ENCODE data around the gene SLC4A1.
A peak's percentile ranks its signal among the peaks of the same experiment; 100 is the strongest.

Gene SLC4A1

DNA sequence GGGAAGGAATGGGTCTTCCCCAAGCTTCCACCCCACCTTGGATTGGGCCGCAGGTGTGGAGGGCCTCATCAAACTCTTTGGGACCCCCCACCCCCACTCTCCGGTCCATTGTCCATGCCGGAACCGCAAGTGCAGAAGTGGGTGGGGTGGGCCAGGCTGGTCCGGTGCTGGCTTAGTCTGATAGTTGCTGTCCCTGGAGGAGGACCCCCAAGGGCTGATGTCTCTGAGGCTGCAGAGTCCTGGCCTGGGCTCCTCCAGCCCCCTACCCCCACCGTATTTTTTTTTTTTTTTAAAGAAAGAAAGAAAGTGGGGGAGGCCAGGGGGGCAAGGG, 61.1 kb downstream of the SLC4A1 start:
- no peak overlapping the region for H3K27ac Mint-ChIP-seq
- peaks cover 18% of the 10 kb centered on the region for H3K36me3 Mint-ChIP-seq
- no peaks in the 10 kb centered on the region for H3K27me3 Mint-ChIP-seq
- H3K9me3 Mint-ChIP-seq, result no peaks in the 10 kb centered on the region
- no peak for DNase-seq (ENCODE audit: low spot score in 2 of 2)
- H3K4me3 Mint-ChIP-seq, result no peak overlapping the region
- no peak for ATAC-seq (ENCODE audit: low read depth)
- peaks cover 32% of the 10 kb centered on the region for H3K4me1 Mint-ChIP-seq

DNA sequence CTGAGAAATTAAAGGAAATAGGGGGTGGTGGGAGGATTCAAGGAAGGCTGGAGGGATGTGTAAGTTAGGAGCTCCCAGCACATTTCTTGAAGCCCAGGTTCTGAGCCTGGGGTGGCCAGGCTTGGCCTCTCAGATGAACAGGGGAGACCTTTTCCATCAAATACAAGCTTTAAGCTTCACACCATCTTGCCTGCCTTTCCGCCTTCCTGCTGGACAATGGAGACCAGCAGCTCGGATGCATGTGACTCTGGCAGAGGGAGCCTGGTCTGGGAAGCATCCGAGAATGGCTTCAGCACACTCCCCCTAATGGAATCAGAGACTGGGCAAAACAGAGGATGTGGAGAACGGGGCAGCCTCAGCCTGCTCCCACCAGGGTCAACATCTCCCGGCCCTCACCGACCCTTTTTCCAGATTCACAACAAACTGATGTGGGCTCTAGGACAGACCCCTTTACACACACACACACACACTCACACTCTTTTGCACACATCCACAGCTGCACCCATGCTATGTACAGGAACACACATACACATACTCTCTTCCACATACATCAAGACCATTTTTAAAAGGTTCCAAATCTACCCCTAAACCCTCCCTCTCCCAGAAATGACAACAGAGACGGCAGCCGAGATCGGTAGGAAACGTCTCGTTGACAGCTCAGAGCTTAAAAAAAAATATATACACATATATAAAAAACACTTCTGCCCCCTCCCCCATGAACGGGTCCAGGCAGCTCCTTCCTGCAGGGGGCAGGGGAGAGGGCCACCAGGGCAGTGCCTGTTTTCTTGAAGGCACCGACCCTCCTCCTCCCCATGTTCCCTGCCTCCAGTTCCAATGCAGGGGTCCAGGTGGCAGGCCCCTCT, 61.7 kb downstream of the SLC4A1 start:
- no peaks in the 10 kb centered on the region for H3K9me3 Mint-ChIP-seq
- DNase-seq (ENCODE audit: low spot score in 2 of 2) (no peak), ATAC-seq (ENCODE audit: low read depth) (no peak)
- H3K4me1 Mint-ChIP-seq, result peaks cover 33% of the 10 kb centered on the region
- no peaks in the 10 kb centered on the region for H3K27me3 Mint-ChIP-seq
- H3K27ac Mint-ChIP-seq, result no peak overlapping the region
- H3K36me3 Mint-ChIP-seq, result peaks cover 18% of the 10 kb centered on the region
- no peak overlapping the region for H3K4me3 Mint-ChIP-seq

DNA sequence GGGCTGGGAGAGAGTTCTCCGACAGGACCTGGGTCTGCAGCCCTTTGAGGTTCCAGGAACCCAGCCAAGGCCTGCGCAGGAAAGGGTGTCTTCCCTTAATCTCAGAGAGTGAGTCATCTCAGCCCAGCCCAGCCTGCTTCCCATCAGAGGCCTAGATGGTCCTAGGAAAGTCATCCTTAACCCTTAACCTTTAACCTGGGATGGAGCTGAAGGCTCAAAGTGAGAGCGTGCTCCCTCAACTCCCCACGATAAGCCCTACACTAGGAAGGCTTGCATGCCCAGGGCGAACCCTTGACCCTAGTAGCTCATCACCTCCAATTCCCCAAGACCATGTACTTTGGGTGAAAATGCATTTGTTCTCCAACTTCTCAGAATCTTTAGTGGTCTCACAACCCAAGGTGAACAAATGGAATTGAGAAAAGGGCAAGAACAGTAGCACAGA, 63.5 kb downstream of the SLC4A1 start:
- no peak overlapping the region for H3K4me3 Mint-ChIP-seq
- H3K27ac Mint-ChIP-seq, result no peak overlapping the region
- no peak for DNase-seq (ENCODE audit: low spot score in 2 of 2)
- no peaks in the 10 kb centered on the region for H3K9me3 Mint-ChIP-seq
- peaks cover 14% of the 10 kb centered on the region for H3K36me3 Mint-ChIP-seq
- H3K4me1 Mint-ChIP-seq, result peaks cover 36% of the 10 kb centered on the region
- no peak for ATAC-seq (ENCODE audit: low read depth)
- no peaks in the 10 kb centered on the region for H3K27me3 Mint-ChIP-seq

DNA sequence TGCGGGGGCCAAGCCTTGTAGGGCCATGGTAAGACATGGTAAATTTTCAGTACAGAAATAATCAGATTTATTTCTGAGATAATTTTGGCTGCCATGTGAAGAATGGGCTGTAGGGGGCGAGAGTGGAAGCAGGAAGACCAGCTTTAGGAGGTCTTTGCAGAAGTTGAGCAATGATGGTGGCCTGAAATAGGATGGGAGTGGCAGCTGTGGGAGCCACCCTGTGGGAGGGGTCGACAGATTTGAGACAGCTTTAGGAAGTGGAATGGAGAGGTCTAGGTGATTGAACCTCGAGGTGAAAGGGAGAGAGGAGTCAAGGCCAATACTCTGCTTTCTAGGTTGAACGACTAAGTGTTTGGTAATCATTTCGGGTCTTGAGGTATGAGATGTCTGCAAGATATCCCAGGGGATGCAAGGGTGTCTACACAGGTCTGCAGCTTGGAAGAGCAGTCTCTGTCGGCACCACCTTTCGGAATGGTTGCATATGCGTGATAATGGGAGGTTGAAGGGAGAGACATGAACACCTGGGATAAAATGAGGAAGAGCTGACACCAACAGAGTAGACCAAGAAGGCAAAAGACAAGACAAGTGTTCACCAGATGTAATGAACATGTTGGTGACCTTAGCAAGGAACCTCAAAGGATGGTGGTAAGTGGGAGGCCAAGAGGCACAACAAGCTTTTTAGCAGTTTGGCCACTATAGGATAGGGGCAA, 64.0 kb downstream of the SLC4A1 start:
- Mint-ChIP-seq H3K36me3 (peaks cover 14% of the 10 kb centered on the region), H3K27me3 (no peaks in the 10 kb centered on the region), H3K27ac (peak overlapping the region; percentile 12), H3K4me3 (no peak overlapping the region), H3K4me1 (peaks cover 36% of the 10 kb centered on the region), H3K9me3 (no peaks in the 10 kb centered on the region)
- DNase-seq (ENCODE audit: low spot score in 2 of 2), result peak in 1 of 2 donors; percentile 55
- ATAC-seq (ENCODE audit: low read depth), result no peak

DNA sequence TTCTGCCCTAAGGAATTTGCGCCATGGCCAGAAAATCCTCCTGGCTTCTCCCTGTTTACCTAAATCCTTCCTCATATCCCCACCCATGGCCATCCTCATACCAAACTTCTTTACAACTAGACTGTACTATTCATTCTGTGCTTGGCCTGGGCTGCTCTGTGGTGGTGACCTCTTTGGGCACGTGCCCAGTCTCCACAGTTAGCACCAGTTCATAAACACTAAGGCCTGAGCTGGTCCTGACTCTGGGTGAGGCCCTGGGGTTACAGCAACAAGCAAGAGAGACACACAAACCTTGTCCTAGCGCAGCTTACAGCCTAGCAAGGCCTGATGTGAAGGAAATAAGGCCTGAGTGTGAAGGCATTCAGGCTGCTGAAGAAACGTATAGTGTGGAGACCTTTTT, 65.2 kb downstream of the SLC4A1 start:
- Mint-ChIP-seq H3K4me3 (peak overlapping the region; percentile 19), H3K27ac (no peak overlapping the region)

DNA sequence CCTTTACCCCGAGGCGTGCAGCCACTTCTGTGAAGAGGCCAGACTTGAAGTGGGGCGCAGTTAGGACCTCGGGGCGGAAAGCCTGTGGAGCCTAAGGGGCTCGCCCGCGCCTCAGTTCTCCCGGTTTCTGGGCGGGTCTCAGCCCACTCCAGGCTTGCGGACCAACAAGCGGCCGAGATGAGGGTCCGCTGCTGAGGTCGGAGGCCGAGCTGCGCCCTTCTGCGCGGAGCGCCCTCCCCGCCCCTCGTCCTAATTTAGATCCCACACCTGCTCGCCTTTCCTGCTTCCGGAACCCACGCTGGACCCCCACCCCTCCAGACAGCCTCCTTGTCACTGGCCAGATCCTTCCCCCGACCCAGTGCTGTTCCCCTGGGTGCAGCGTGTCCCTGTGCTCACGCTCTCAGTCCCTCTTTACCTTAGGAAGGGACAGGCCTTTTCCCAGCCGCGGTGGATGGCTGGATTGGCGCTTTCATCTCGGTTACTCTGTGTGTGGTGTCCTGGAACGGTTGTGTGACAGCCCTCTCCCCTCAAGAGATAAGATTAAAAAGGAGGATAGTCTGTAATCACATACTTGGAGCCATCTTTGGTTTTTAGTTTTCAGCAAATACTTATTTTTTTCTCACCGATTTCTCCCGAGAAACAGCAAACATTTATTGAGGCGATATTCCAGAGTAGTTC, 67.3 kb downstream of the SLC4A1 start:
- no peaks in the 10 kb centered on the region for H3K9me3 Mint-ChIP-seq
- peak overlapping the region; percentile 92 for H3K4me3 Mint-ChIP-seq
- peak overlapping the region; percentile 89 for H3K27ac Mint-ChIP-seq
- no peak for ATAC-seq (ENCODE audit: low read depth)
- no peaks in the 10 kb centered on the region for H3K27me3 Mint-ChIP-seq
- H3K36me3 Mint-ChIP-seq, result peaks cover 7% of the 10 kb centered on the region
- no peak for DNase-seq (ENCODE audit: low spot score in 2 of 2)
- peaks cover 40% of the 10 kb centered on the region for H3K4me1 Mint-ChIP-seq

More for the DNA sequence above, 65.2 kb downstream of the SLC4A1 start:
- DNase-seq (ENCODE audit: low spot score in 2 of 2) (no peak), ATAC-seq (ENCODE audit: low read depth) (no peak)
- no peaks in the 10 kb centered on the region for H3K9me3 Mint-ChIP-seq
- H3K36me3 Mint-ChIP-seq, result peaks cover 6% of the 10 kb centered on the region
- H3K27me3 Mint-ChIP-seq, result no peaks in the 10 kb centered on the region
- peaks cover 38% of the 10 kb centered on the region for H3K4me1 Mint-ChIP-seq

DNA sequence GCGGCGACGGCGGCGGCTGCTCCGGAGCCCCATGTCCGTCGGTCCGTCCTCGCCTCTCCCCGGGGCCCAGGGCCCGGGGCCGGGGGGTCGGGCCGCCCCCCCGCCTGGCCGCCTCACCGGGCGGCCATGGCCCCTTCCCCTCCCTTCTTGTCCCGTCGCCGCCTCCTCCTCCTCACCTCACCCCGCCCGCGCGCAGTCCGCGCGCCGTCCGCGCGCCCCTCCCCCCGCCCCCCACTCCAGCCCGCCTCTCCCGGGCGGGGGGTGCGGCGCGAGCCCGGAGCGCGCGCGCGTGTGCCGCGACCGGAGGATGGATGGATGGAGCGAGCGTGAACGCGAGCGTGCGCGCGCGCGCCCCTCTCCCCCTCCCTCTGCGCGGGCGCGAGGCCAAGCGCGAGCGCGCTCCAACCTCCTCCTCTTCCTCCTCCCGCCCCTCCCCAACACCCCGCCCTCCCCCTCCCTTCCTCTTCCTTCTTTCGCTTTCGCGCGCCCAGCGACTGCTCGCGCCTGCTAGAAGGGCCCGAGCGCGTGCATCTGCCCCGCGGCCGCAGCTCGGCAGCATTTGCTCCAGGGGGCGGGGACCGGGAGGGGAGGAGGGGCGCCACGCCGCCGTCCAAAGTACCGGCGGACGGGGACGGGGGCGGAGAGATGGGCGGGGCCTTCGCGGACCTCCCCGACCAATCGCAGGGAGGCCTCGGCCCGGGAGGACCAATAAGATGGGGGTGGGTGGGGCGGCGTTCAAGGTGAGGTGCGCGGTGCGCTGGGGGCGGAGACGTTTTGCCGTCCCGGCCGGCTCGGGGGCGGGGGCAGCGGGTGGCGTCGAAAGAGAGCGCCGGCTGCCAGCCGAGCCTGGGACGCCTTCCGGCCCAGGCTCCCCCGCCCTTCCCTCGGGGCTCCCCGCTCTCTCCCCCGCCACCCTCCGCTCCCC, 68.1 kb downstream of the SLC4A1 start, which contains the start of gene ATXN7L3:
Gene ATXN7L3 (minus strand): TSS at position 332 of the 925 bp plus-strand sequence. CDS start 1,814 bp downstream, outside the sequence.
- H3K4me1 Mint-ChIP-seq, result peaks cover 40% of the 10 kb centered on the region
- ATAC-seq (ENCODE audit: low read depth) (peak; percentile 76), DNase-seq (ENCODE audit: low spot score in 2 of 2) (peak; percentile 93 to 96)
- H3K9me3 Mint-ChIP-seq, result no peaks in the 10 kb centered on the region
- H3K27ac Mint-ChIP-seq, result peak within 1 kb of the TSS; percentile 89
- H3K4me3 Mint-ChIP-seq, result peak within 1 kb of the TSS; percentile 92
- no peaks in the 10 kb centered on the region for H3K27me3 Mint-ChIP-seq
- peaks cover 7% of the 10 kb centered on the region for H3K36me3 Mint-ChIP-seq

DNA sequence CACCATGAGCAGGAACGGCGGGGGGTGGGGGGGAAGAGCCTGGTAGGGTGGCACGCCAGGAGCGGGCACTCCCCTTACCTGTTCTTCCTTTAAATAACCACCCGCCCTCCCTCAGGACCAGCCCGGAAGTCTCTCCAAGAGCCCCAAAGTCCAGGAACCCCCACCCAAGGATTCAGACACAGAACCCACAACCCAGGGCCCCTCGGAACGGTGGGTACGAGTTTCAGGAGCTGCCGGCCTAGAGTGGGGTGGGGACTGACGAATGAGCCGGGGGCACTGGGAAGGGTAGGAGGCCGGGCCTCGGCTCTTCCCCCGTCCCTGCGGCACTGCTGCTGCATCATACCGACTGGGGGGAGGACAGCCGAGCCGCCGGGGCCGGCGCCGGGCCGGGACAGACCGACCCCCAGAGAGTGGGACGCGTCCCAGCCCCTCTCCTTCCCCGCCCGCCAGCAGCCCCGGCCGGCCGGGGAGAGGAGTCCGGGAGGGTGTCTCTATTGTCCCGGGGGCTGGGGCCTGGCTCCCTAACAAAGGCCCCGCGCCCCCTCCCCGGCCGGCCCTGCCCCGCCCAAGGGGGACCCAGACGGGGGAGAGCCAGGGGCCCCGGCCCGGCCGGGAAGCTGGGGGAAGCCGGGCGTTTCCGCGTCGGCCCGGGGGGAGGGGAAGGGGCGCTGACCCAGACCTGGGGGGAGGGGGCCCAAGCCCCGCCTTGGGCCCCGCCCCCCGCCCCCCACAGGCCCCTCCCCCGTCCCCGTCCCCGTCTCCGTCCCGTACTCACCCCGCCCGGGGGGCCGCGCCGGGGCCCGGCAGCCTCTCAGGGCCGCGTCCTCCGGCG, 69.0 kb downstream of the SLC4A1 start:
- Mint-ChIP-seq H3K27ac (peak overlapping the region; percentile 62), H3K9me3 (no peaks in the 10 kb centered on the region), H3K4me1 (peaks cover 37% of the 10 kb centered on the region), H3K27me3 (no peaks in the 10 kb centered on the region), H3K36me3 (peaks cover 7% of the 10 kb centered on the region), H3K4me3 (peak overlapping the region; percentile 88)
- ATAC-seq (ENCODE audit: low read depth) (peak; percentile 20), DNase-seq (ENCODE audit: low spot score in 2 of 2) (peak; percentile 46 to 66)
